ENCODE data around the gene KSR1.

Gene KSR1

GRCh38 chr17:27547301-27547683, 91.0 kb downstream of the KSR1 start:
- in situ Hi-C loops (cut with MboI; ENCODE audit: low sequenced_read_pairs) = no loop called here

GRCh38 chr17:27548369-27548768, 92.1 kb downstream of the KSR1 start:
- in situ Hi-C loops (cut with MboI; ENCODE audit: low sequenced_read_pairs) = no loop called here

GRCh38 chr17:27549251-27549893, 93.1 kb downstream of the KSR1 start:
- in situ Hi-C loops (cut with MboI; ENCODE audit: low sequenced_read_pairs) = no loop called here

- in situ Hi-C loops (cut with MboI; ENCODE audit: low sequenced_read_pairs) = no loop called here
Measured at GRCh38 chr17:27550291-27550930, 94.2 kb downstream of the KSR1 start.

GRCh38 chr17:27550974-27551505, 94.8 kb downstream of the KSR1 start:
- in situ Hi-C loops (cut with MboI; ENCODE audit: low sequenced_read_pairs) = no loop called here

- in situ Hi-C loops (cut with MboI; ENCODE audit: low sequenced_read_pairs) = no loop called here
Measured at GRCh38 chr17:27551701-27552248, 95.5 kb downstream of the KSR1 start.

GRCh38 chr17:27552276-27552732, 96.1 kb downstream of the KSR1 start:
- in situ Hi-C loops (cut with MboI; ENCODE audit: low sequenced_read_pairs) = no loop called here

GRCh38 chr17:27553019-27553511, 96.8 kb downstream of the KSR1 start:
- in situ Hi-C loops (cut with MboI; ENCODE audit: low sequenced_read_pairs) = no loop called here

GRCh38 chr17:27554152-27554551, 97.9 kb downstream of the KSR1 start:
- in situ Hi-C loops (cut with MboI; ENCODE audit: low sequenced_read_pairs) = no loop called here

- in situ Hi-C loops (cut with MboI; ENCODE audit: low sequenced_read_pairs) = no loop called here
Measured at GRCh38 chr17:27554911-27555310, 98.7 kb downstream of the KSR1 start.

- in situ Hi-C loops (cut with MboI; ENCODE audit: low sequenced_read_pairs) = no loop called here
Measured at GRCh38 chr17:27555339-27555738, 99.1 kb downstream of the KSR1 start.

GRCh38 chr17:27558341-27558740, 102.1 kb downstream of the KSR1 start:
- in situ Hi-C loops (cut with MboI; ENCODE audit: low sequenced_read_pairs) = no loop called here

- in situ Hi-C loops (cut with MboI; ENCODE audit: low sequenced_read_pairs) = no loop called here
Measured at GRCh38 chr17:27558842-27559505, 102.7 kb downstream of the KSR1 start.

- in situ Hi-C loops (cut with MboI; ENCODE audit: low sequenced_read_pairs) = no loop called here
Measured at GRCh38 chr17:27559506-27560481, 103.5 kb downstream of the KSR1 start.

GRCh38 chr17:27560668-27561067, 104.4 kb downstream of the KSR1 start:
- in situ Hi-C loops (cut with MboI; ENCODE audit: low sequenced_read_pairs) = no loop called here

GRCh38 chr17:27562777-27563455, 106.7 kb downstream of the KSR1 start:
- in situ Hi-C loops (cut with MboI; ENCODE audit: low sequenced_read_pairs) = no loop called here

- in situ Hi-C loops (cut with MboI; ENCODE audit: low sequenced_read_pairs) = no loop called here
Measured at GRCh38 chr17:27563532-27563931, 107.3 kb downstream of the KSR1 start.

GRCh38 chr17:27564463-27564862, 108.2 kb downstream of the KSR1 start:
- in situ Hi-C loops (cut with MboI; ENCODE audit: low sequenced_read_pairs) = no loop called here

- in situ Hi-C loops (cut with MboI; ENCODE audit: low sequenced_read_pairs) = no loop called here
Measured at GRCh38 chr17:27565874-27566670, 109.8 kb downstream of the KSR1 start.

All from hTERT RPE-1 (cell line).